ENCODE data around the gene TTLL5. TPM values are rescaled to one million over a fixed set of nuclear protein-coding genes. Genes with fewer than 3 reads are reported as not detected.

TTLL5 gene
- total RNA-seq, 1 donor from 2014 or later, result 39.6 TPM

- TF ChIP-seq CTCF (conservative IDR thresholded peaks at IDR 0.05; ENCODE audit: low read depth, low read length), result no peak
- no peak overlapping the region for H3K4me3 ChIP-seq (ENCODE audit: low read depth, low read length)
- DNase-seq (ENCODE audit: low read depth), result no peak
Observed at GRCh38 chr14:75626863-75627262, 34.2 kb upstream of the TTLL5 start.

GRCh38 chr14:75627406-75627805 is 33.6 kb upstream of the TTLL5 start:
- DNase-seq (ENCODE audit: low read depth), result no peak
- no peak for TF ChIP-seq CTCF (conservative IDR thresholded peaks at IDR 0.05; ENCODE audit: low read depth, low read length)
- H3K4me3 ChIP-seq (ENCODE audit: low read depth, low read length), result no peak overlapping the region

- no peak for DNase-seq (ENCODE audit: low read depth)
- H3K4me3 ChIP-seq (ENCODE audit: low read depth, low read length), result no peak overlapping the region
- no peak for TF ChIP-seq CTCF (conservative IDR thresholded peaks at IDR 0.05; ENCODE audit: low read depth, low read length)
Observed at GRCh38 chr14:75628816-75629215, 32.2 kb upstream of the TTLL5 start.

DNA sequence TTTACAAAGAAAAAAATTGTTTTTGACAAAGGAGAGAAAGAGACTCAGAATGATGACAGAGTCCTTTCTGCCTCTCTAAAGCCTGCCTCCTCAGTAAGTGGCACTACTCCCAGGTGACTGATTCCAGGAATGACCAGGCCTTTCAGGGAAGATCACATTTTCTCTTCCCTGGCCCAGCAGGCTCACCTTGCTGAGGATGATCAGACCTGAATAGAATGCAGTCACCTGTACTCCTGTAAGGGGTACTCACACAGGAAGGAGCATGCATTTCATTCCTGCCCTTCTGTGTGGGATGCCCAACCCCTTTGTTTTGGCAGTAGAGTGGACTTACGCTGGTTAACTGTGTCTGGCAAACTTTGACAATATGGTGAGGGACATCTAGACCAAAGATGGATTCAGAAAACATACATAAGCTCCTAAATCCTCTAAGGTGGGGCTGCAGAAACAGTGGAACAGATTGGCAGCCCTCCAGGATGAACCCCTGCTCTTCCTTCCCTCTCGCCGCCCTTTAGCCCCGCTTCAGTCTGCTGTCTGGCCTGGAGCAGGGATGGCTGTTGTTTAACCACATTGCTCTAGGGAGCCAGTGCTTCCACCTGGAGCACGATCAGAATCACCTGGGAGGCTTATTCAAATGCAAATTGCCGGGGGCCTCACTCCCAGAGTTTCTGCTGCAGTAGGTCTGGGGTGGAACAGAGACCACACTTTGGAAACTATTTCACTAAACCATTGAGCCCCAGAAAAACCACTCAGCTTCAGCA is 30.2 kb upstream of the TTLL5 start:
- H3K4me3 ChIP-seq (ENCODE audit: low read depth, low read length), result no peak overlapping the region

DNA sequence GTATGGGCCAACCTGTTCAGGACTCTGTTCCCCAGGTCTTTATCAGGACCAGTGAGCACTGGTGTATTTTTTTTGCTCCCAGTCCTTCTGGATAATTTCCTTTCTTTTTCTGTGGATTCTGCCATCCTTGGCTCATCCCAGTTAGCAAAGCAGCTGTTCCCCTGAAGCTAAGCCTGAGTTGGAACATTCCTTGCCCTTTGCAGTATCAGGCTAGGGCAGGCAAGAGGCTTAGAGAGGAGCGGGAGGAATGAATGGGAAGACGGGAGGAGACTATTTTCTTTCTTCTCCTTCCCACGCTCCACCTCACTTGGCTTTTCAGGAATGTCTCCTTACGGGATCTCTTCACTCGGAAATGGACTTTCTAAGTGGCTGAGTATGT is 29.6 kb upstream of the TTLL5 start:
- TF ChIP-seq CTCF (conservative IDR thresholded peaks at IDR 0.05; ENCODE audit: low read depth, low read length), result no peak
- no peak for DNase-seq (ENCODE audit: low read depth)
- no peak overlapping the region for H3K4me3 ChIP-seq (ENCODE audit: low read depth, low read length)

More for the DNA sequence above, 30.2 kb upstream of the TTLL5 start:
- no peak for TF ChIP-seq CTCF (conservative IDR thresholded peaks at IDR 0.05; ENCODE audit: low read depth, low read length)
- no peak for DNase-seq (ENCODE audit: low read depth)

DNA sequence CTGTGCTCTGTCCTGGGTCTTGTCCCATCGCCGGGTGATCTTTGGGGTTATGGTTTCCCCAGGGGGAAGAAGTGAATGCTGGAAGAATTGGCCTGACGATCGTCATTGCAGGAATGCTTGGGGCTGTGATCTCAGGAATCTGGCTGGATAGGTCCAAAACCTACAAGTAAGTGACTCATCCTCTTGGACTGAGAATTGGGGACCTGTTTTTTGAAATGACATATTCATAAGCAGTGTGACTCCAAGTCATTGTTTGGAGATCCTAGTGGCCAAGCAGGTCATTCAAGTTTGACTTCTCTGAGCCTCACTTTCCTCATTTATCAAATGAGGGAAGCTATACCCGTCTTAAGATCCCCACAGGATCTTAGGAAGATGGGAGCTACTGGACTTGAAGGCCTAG is 26.2 kb upstream of the TTLL5 start:
- no peak for DNase-seq (ENCODE audit: low read depth)
- no peak overlapping the region for H3K4me3 ChIP-seq (ENCODE audit: low read depth, low read length)
- TF ChIP-seq CTCF (conservative IDR thresholded peaks at IDR 0.05; ENCODE audit: low read depth, low read length), result no peak

DNA sequence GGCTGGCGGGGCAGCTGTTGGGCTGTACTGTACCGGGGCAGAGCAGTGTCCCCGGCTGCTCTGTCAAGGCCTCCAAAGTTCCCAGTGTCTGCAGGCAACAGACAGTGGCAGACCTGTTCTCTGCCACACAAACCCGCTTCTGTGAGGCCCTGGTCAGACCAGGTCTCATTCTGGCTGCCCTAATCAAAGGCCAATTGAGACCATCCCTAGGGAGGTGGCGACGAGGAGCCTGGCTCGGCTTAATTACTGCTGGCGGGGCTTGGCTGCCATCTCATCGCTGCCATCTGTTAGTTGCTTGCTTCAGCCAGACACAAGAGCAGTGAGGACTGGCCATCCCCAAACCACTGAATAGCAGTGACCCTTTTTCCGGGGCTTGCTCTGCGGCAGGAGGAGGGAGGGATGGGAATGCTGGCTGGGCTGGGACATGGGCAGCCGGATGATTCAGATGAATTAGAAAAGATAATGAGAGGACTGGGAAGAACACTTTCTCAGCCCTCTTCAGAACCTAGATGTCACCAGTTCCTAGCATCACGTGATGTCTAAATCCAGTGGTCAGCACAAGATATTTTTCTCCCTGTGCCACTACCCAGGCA is 24.9 kb upstream of the TTLL5 start:
- DNase-seq (ENCODE audit: low read depth), result no peak
- TF ChIP-seq CTCF (conservative IDR thresholded peaks at IDR 0.05; ENCODE audit: low read depth, low read length), result no peak
- H3K4me3 ChIP-seq (ENCODE audit: low read depth, low read length), result no peak overlapping the region

All from epithelial cell of proximal tubule (primary cell).